ENCODE results near the gene CYP27C1. TPM values are rescaled to one million over a fixed set of nuclear protein-coding genes. Genes with fewer than 3 reads are reported as not detected.
A peak's percentile ranks its signal among the peaks of the same experiment; 100 is the strongest.

The CYP27C1 gene
- total and polyA plus RNA-seq, 10 of the 15 experiments (the other 5 are each of a cell fraction or from before 2014, with no cell fraction given) = not detected

DNA sequence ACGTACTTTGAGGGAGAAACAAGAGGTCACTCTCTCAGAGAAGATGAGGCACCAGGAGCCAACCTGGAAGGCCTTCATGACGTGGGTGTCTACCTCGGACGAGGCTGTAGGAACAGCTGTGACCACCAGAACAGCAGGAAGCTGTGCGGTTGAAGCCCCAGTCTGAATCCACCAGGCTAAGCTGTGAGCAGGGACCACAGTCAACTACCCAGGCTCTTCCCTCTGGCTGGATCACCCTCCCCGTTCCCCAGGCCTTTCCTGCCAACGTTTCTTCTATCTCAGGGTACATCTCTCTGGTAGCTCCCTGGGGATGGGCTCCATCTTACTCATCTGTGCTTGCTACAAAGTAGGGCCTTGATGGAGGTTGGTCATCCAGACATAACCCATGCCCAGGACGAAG lies 36.8 kb upstream of the CYP27C1 start:
- H3K36me3 ChIP-seq (ENCODE audit: control insufficient read depth in 2 of 2, insufficient read depth in 2 of 2, low read length in 1 of 2) = peaks cover 17 to 31% of the 10 kb centered on the region in 2 experiments
- RAD21 ChIA-PET (ENCODE audit: unreplicated experiment) = no interaction called here
- no peak overlapping the region for H3K4me2 ChIP-seq (ENCODE audit: control insufficient read depth, insufficient read depth)
- ATAC-seq (no peak), FAIRE-seq (no peak), DNase-seq (ENCODE audit: low read depth, low spot score) (no peak)
- no peaks in the 10 kb centered on the region for H3K27me3 ChIP-seq (replicated peaks in 1 of 2; ENCODE audit: control insufficient read depth in 2 of 2, insufficient read depth in 2 of 2, low read length in 1 of 2)
- SMC1A ChIA-PET (ENCODE audit: uncharacterized antibody, unreplicated experiment) = interaction anchor here (0.6 kb wide), 1 partner anchor 199 kb away, joined by 3 read pairs; no protein-coding TSS in a partner anchor
- no peaks in the 10 kb centered on the region for H3K79me2 ChIP-seq (ENCODE audit: control insufficient read depth, insufficient read depth, low read length)
- H3K4me3 ChIP-seq = no peak overlapping the region
- no TSS peak for BruUV-seq (replicated peaks)
- no peak overlapping the region for H3K27ac ChIP-seq (ENCODE audit: control insufficient read depth, insufficient read depth)
- H4K20me1 ChIP-seq (ENCODE audit: control insufficient read depth, insufficient read depth) = no peaks in the 10 kb centered on the region
- no peaks in the 10 kb centered on the region for H3K4me1 ChIP-seq (ENCODE audit: control insufficient read depth, insufficient read depth, low read length)
- CTCF ChIA-PET = no interaction called here
- intact Hi-C loops (cut with micrococcal nuclease; ENCODE audit: unreplicated experiment) = no loop called here
- in situ Hi-C loops (cut with MboI) = no loop called here
- no peak overlapping the region for H2AFZ ChIP-seq (ENCODE audit: control insufficient read depth, low read depth, low read length)
- no peaks in the 10 kb centered on the region for H3K9me3 ChIP-seq (replicated peaks; ENCODE audit: control insufficient read depth, insufficient read depth, low read length)
- POLR2A ChIA-PET = no interaction called here
- H3K9ac ChIP-seq (ENCODE audit: control insufficient read depth, insufficient read depth, low read length) = no peak overlapping the region
- TF ChIP-seq FOXK2 (IDR thresholded peaks at IDR 0.05) (no peak), POLR2A (IDR thresholded peaks at IDR 0.05; ENCODE audit: low read depth, low read length) (0 out of 2 replicates have a peak, but pooled peaks have one; percentile 23), MAX (IDR thresholded peaks at IDR 0.05; ENCODE audit: low read depth, low read length) (no peak)
- 79% methylated on average over 8 of the region's 8 CpGs for whole genome bisulfite sequencing (ENCODE audit: insufficient coverage, insufficient replicate concordance, low lambda C conversion rate, missing lambda C conversion rate)

GRCh38 chr2:127256381-127256780 lies 36.3 kb upstream of the CYP27C1 start:
- no TSS peak for BruUV-seq (replicated peaks)
- no peaks in the 10 kb centered on the region for H3K27me3 ChIP-seq (replicated peaks in 1 of 2; ENCODE audit: control insufficient read depth in 2 of 2, insufficient read depth in 2 of 2, low read length in 1 of 2)
- H2AFZ ChIP-seq (ENCODE audit: control insufficient read depth, low read depth, low read length) = no peak overlapping the region
- no peak overlapping the region for H3K4me2 ChIP-seq (ENCODE audit: control insufficient read depth, insufficient read depth)
- ChIA-PET RAD21 (ENCODE audit: unreplicated experiment) (no interaction called here), CTCF (no interaction called here), SMC1A (ENCODE audit: uncharacterized antibody, unreplicated experiment) (interaction anchor here (0.6 to 1.0 kb wide), 2 partner anchors 59 to 199 kb away, joined by 3 read pairs; no protein-coding TSS in a partner anchor), POLR2A (no interaction called here)
- no peaks in the 10 kb centered on the region for H4K20me1 ChIP-seq (ENCODE audit: control insufficient read depth, insufficient read depth)
- FAIRE-seq (no peak), DNase-seq (ENCODE audit: low read depth, low spot score) (no peak), ATAC-seq (no peak)
- H3K9ac ChIP-seq (ENCODE audit: control insufficient read depth, insufficient read depth, low read length) = no peak overlapping the region
- intact Hi-C loops (cut with micrococcal nuclease; ENCODE audit: unreplicated experiment) (no loop called here), in situ Hi-C loops (cut with MboI) (no loop called here)
- H3K4me3 ChIP-seq = no peak overlapping the region
- H3K36me3 ChIP-seq (ENCODE audit: control insufficient read depth in 2 of 2, insufficient read depth in 2 of 2, low read length in 1 of 2) = peaks cover 17 to 30% of the 10 kb centered on the region in 2 experiments
- no peaks in the 10 kb centered on the region for H3K79me2 ChIP-seq (ENCODE audit: control insufficient read depth, insufficient read depth, low read length)
- 98% methylated on average over 3 of the region's 3 CpGs for WGBS (ENCODE audit: insufficient coverage, insufficient replicate concordance, low lambda C conversion rate, missing lambda C conversion rate)
- H3K27ac ChIP-seq (ENCODE audit: control insufficient read depth, insufficient read depth) = no peak overlapping the region
- H3K4me1 ChIP-seq (ENCODE audit: control insufficient read depth, insufficient read depth, low read length) = no peaks in the 10 kb centered on the region
- no peaks in the 10 kb centered on the region for H3K9me3 ChIP-seq (replicated peaks; ENCODE audit: control insufficient read depth, insufficient read depth, low read length)
- no peak for TF ChIP-seq MEF2A (IDR thresholded peaks at IDR 0.05; ENCODE audit: insufficient read depth, low read depth, low read length)
- TF ChIP-seq, protein P1, sequence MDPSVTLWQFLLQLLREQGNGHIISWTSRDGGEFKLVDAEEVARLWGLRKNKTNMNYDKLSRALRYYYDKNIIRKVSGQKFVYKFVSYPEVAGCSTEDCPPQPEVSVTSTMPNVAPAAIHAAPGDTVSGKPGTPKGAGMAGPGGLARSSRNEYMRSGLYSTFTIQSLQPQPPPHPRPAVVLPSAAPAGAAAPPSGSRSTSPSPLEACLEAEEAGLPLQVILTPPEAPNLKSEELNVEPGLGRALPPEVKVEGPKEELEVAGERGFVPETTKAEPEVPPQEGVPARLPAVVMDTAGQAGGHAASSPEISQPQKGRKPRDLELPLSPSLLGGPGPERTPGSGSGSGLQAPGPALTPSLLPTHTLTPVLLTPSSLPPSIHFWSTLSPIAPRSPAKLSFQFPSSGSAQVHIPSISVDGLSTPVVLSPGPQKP (IDR thresholded peaks at IDR 0.05; ENCODE audit: low read depth, low read length) = no peak
- no peak for TF ChIP-seq HCFC1 (IDR thresholded peaks at IDR 0.05; ENCODE audit: low read length)
- no peak for TF ChIP-seq ZNF24 (IDR thresholded peaks at IDR 0.05)
- TF ChIP-seq, protein P2, sequence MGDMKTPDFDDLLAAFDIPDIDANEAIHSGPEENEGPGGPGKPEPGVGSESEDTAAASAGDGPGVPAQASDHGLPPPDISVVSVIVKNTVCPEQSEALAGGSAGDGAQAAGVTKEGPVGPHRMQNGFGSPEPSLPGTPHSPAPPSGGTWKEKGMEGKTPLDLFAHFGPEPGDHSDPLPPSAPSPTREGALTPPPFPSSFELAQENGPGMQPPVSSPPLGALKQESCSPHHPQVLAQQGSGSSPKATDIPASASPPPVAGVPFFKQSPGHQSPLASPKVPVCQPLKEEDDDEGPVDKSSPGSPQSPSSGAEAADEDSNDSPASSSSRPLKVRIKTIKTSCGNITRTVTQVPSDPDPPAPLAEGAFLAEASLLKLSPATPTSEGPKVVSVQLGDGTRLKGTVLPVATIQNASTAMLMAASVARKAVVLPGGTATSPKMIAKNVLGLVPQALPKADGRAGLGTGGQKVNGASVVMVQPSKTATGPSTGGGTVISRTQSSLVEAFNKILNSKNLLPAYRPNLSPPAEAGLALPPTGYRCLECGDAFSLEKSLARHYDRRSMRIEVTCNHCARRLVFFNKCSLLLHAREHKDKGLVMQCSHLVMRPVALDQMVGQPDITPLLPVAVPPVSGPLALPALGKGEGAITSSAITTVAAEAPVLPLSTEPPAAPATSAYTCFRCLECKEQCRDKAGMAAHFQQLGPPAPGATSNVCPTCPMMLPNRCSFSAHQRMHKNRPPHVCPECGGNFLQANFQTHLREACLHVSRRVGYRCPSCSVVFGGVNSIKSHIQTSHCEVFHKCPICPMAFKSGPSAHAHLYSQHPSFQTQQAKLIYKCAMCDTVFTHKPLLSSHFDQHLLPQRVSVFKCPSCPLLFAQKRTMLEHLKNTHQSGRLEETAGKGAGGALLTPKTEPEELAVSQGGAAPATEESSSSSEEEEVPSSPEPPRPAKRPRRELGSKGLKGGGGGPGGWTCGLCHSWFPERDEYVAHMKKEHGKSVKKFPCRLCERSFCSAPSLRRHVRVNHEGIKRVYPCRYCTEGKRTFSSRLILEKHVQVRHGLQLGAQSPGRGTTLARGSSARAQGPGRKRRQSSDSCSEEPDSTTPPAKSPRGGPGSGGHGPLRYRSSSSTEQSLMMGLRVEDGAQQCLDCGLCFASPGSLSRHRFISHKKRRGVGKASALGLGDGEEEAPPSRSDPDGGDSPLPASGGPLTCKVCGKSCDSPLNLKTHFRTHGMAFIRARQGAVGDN (IDR thresholded peaks at IDR 0.05) = no peak
- no peak for TF ChIP-seq STAT1 (conservative IDR thresholded peaks at IDR 0.05)
- no peak for TF ChIP-seq NBN (IDR thresholded peaks at IDR 0.05)
- no peak for TF ChIP-seq CBX5 (IDR thresholded peaks at IDR 0.05; ENCODE audit: low read depth)
- TF ChIP-seq GATAD2B (conservative IDR thresholded peaks at IDR 0.05; ENCODE audit: low read depth) = no peak
- TF ChIP-seq FOS (IDR thresholded peaks at IDR 0.05; ENCODE audit: borderline replicate concordance, extremely low read depth, insufficient read length) = no peak
- TF ChIP-seq NFXL1 (IDR thresholded peaks at IDR 0.05; ENCODE audit: borderline replicate concordance) = no peak
- no peak for TF ChIP-seq LARP7 (IDR thresholded peaks at IDR 0.05)
- no peak for TF ChIP-seq ESRRA (IDR thresholded peaks at IDR 0.05; ENCODE audit: low read length)
